DOHH2 (cell line): ENCODE measurements around the gene MPRIP.

Experiments used
- H3F3A ChIP-seq: fragments of 200-600 bp; sonication (generic), shearing (Covaris generic); 2 replicates; pipeline ENCODE4 v1.6.0; 2016; ENCODE audit warnings: antibody characterized with exemption, mild to moderate bottlenecking; ENCODE audit not compliant: control insufficient read depth, insufficient read depth
- H3K27ac ChIP-seq: fragments of 200-600 bp; sonication (generic); 2 replicates; pipeline ENCODE4 v1.5.1; 2014; ENCODE audit warnings: low read depth, mild to moderate bottlenecking, low read length, moderate library complexity
- H3K27me3 ChIP-seq: fragments of 200-600 bp; sonication (generic); 2 replicates; pipeline ENCODE4 v1.6.1; 2014; ENCODE audit warnings: mild to moderate bottlenecking, low read length, mixed read lengths; ENCODE audit not compliant: control insufficient read depth
- H3K36me3 ChIP-seq: fragments of 200-600 bp; sonication (generic); 2 replicates; pipeline ENCODE4 v1.6.1; 2014; ENCODE audit warnings: mild to moderate bottlenecking, low read length, moderate library complexity, mixed read lengths; ENCODE audit not compliant: control insufficient read depth
- H3K4me1 ChIP-seq: fragments of 200-600 bp; sonication (generic); 2 replicates; pipeline ENCODE4 v1.6.1; 2014; ENCODE audit warnings: mild to moderate bottlenecking, low read length, mixed read lengths; ENCODE audit not compliant: control insufficient read depth
- H3K4me2 ChIP-seq: fragments of 200-600 bp; sonication (generic); 2 replicates; pipeline ENCODE4 v1.6.0; 2014; ENCODE audit warnings: mild to moderate bottlenecking, low read length, moderate library complexity
- H3K4me3 ChIP-seq: fragments of 200-600 bp; sonication (generic); 2 replicates; pipeline ENCODE4 v1.5.1; 2014; ENCODE audit warnings: mild to moderate bottlenecking, low read length, mixed read lengths
- H3K79me2 ChIP-seq: fragments of 200-600 bp; sonication (generic); 2 replicates; pipeline ENCODE4 v1.6.1; 2014; ENCODE audit warnings: mild to moderate bottlenecking, low read length, mixed read lengths; ENCODE audit not compliant: control insufficient read depth
- H3K9me2 ChIP-seq: fragments of 200-600 bp; sonication (generic); replicated peaks from 2 replicates; pipeline ENCODE4 v1.6.1; 2014; ENCODE audit warnings: mild to moderate bottlenecking, low read length, mixed read lengths; ENCODE audit not compliant: control insufficient read depth
- H3K9me3 ChIP-seq: fragments of 200-600 bp; sonication (generic); 2 replicates; pipeline ENCODE4 v1.6.1; 2014; ENCODE audit warnings: antibody characterized with exemption, low read length, mixed read lengths; ENCODE audit not compliant: control insufficient read depth, insufficient read depth
- H4K20me1 ChIP-seq: fragments of 200-600 bp; sonication (generic); 2 replicates; pipeline ENCODE4 v1.6.0; 2014; ENCODE audit warnings: low read depth, mild to moderate bottlenecking, antibody characterized with exemption, low read length, moderate library complexity; ENCODE audit not compliant: control insufficient read depth, insufficient read depth
- EZH2phosphoT487 ChIP-seq: fragments of 200-600 bp; sonication (generic); IDR thresholded peaks from 2 replicates; pipeline ENCODE4 v1.6.1; 2017; ENCODE audit warnings: borderline replicate concordance, mild to moderate bottlenecking, antibody characterized with exemption, low read length, moderate library complexity, mixed read lengths
- TF ChIP-seq, protein P1 (sequence below): fragments of 200-600 bp; sonication (generic); IDR thresholded peaks from one replicate; pipeline ENCODE4 v1.5.1; 2014; ENCODE audit warnings: antibody characterized with exemption, mild to moderate bottlenecking, low read depth, low read length; ENCODE audit not compliant: poor library complexity, severe bottlenecking

Gene MPRIP

DNA sequence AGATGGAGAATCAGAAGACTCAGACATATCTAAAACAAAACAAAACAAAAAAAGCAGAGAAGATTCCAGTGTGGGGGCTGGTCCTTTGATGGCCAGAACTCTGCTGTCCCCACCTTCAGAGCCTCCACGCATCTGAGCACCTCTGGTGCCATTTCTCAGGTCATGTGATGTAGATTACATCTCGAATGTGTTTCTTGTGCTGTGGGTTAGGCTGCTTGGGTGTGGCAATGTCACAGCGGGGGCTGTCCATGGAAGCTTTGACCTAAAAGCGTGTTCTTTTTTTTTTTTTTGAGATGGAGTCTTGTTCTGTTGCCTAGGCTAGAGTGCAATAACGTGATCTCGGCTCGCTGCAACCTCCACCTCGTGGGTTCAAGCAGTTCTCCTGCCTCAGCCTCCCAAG, 112.7 kb downstream of the MPRIP start:
- H4K20me1 ChIP-seq = no peaks in the 10 kb centered on the region
- no peak overlapping the region for H3K27ac ChIP-seq
- H3K4me1 ChIP-seq = no peaks in the 10 kb centered on the region
- no peaks in the 10 kb centered on the region for H3K9me2 ChIP-seq
- no peak overlapping the region for H3K4me2 ChIP-seq
- no peak overlapping the region for H3K4me3 ChIP-seq
- TF ChIP-seq EZH2phosphoT487 = no peak
- TF ChIP-seq, protein P1, sequence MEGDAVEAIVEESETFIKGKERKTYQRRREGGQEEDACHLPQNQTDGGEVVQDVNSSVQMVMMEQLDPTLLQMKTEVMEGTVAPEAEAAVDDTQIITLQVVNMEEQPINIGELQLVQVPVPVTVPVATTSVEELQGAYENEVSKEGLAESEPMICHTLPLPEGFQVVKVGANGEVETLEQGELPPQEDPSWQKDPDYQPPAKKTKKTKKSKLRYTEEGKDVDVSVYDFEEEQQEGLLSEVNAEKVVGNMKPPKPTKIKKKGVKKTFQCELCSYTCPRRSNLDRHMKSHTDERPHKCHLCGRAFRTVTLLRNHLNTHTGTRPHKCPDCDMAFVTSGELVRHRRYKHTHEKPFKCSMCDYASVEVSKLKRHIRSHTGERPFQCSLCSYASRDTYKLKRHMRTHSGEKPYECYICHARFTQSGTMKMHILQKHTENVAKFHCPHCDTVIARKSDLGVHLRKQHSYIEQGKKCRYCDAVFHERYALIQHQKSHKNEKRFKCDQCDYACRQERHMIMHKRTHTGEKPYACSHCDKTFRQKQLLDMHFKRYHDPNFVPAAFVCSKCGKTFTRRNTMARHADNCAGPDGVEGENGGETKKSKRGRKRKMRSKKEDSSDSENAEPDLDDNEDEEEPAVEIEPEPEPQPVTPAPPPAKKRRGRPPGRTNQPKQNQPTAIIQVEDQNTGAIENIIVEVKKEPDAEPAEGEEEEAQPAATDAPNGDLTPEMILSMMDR = no peak
- H3K79me2 ChIP-seq = no peaks in the 10 kb centered on the region
- no peaks in the 10 kb centered on the region for H3K9me3 ChIP-seq
- H3F3A ChIP-seq = no peaks in the 10 kb centered on the region
- peaks cover 58% of the 10 kb centered on the region for H3K36me3 ChIP-seq
- no peaks in the 10 kb centered on the region for H3K27me3 ChIP-seq

DNA sequence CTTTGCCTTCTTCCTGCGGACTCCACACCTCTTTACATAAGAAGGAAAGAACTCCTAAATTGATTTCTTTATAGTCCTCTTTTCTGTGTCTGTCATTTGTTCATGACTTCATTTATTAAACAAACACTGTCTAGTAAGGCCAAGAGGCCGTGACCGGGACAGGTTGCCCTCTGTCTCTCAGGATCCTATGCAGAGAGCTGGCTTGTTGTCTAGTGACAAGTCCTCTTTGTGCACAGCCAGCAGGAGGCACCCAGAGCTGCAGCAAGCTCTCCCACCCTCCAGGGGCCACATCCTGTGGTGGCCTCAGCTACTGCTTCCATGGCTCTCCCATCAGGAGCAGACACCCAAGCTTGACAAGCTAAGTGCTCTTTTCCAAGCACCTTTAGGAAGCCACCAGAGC, 113.3 kb downstream of the MPRIP start:
- Histone ChIP-seq H3K36me3 (peaks cover 57% of the 10 kb centered on the region), H3K9me2 (no peaks in the 10 kb centered on the region), H3F3A (no peaks in the 10 kb centered on the region), H3K79me2 (no peaks in the 10 kb centered on the region), H3K4me1 (no peaks in the 10 kb centered on the region), H3K27ac (no peak overlapping the region), H4K20me1 (no peaks in the 10 kb centered on the region), H3K4me2 (no peak overlapping the region), H3K27me3 (no peaks in the 10 kb centered on the region), H3K4me3 (no peak overlapping the region), H3K9me3 (no peaks in the 10 kb centered on the region)
- TF ChIP-seq, protein P1 = no peak
- no peak for TF ChIP-seq EZH2phosphoT487

DNA sequence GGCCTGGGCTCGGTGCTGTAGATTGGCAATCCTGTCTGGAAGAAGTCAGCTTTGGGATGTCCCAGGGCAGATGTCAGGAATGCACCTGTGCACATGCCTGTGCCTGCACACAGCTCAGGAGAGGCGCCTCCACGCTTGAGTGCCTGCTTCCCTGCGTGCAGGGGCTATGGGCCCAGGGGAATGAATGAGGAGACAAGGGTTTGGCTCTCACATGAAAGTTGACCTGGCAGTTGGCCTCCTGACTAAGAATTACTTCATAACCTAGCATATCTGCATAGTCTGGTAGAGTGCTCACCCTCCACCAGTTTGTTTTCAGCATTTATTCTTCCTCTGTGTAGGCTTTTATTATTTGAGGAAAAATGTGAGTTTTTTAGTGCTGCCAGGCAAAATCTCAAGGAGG, 113.8 kb downstream of the MPRIP start:
- H3K4me2 ChIP-seq = no peak overlapping the region
- H4K20me1 ChIP-seq = no peaks in the 10 kb centered on the region
- H3K9me3 ChIP-seq = no peaks in the 10 kb centered on the region
- H3K4me3 ChIP-seq = no peak overlapping the region
- TF ChIP-seq, protein P1 = no peak
- no peak for TF ChIP-seq EZH2phosphoT487
- H3K79me2 ChIP-seq = no peaks in the 10 kb centered on the region
- no peaks in the 10 kb centered on the region for H3K27me3 ChIP-seq
- H3K27ac ChIP-seq = no peak overlapping the region
- no peaks in the 10 kb centered on the region for H3K4me1 ChIP-seq
- peaks cover 59% of the 10 kb centered on the region for H3K36me3 ChIP-seq
- H3F3A ChIP-seq = no peaks in the 10 kb centered on the region
- no peaks in the 10 kb centered on the region for H3K9me2 ChIP-seq

DNA sequence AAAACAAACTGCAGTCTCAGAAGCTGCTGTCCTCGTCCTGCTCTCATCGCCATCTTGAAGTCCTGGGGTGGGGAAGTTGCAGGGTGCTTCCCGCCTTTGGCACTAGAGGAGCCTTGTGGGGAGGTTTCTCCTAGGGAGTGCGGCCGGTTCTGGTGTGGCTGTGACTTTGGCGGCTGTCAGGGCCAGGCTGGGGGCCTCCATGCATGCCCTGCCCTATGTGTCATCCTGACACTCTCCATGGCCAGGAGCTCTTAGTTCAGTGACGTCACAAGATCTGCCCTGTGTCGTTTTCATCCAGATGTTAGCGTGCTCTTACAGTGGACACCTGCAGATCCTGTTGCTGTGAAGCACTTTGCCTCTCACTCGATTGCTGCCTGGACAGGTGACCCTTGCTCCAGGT, 114.3 kb downstream of the MPRIP start:
- H3K9me3 ChIP-seq = no peaks in the 10 kb centered on the region
- H3K27me3 ChIP-seq = no peaks in the 10 kb centered on the region
- H3K36me3 ChIP-seq = peaks cover 59% of the 10 kb centered on the region
- H3K27ac ChIP-seq = no peak overlapping the region
- no peaks in the 10 kb centered on the region for H3K79me2 ChIP-seq
- H3K4me1 ChIP-seq = no peaks in the 10 kb centered on the region
- H3K9me2 ChIP-seq = no peaks in the 10 kb centered on the region
- no peak overlapping the region for H3K4me2 ChIP-seq
- H3K4me3 ChIP-seq = no peak overlapping the region
- H3F3A ChIP-seq = no peaks in the 10 kb centered on the region
- TF ChIP-seq, protein P1 = no peak
- no peak for TF ChIP-seq EZH2phosphoT487
- H4K20me1 ChIP-seq = no peaks in the 10 kb centered on the region
